HEK293 (cell line): ENCODE measurements around the gene TOMM6.
A peak's percentile ranks its signal among the peaks of the same experiment; 100 is the strongest.

Experiments used
- CTCF ChIA-PET: fragments of 350-600 bp; formaldehyde crosslinking; extraction: SDS; loops from one replicate; lab custom pipeline; 2021; ENCODE audit warnings: antibody characterized with exemption; lab: Yijun Ruan, JAX
- POLR2A ChIA-PET: fragments of 300-600 bp; formaldehyde crosslinking; extraction: SDS; loops from one replicate; lab custom pipeline; 2020; ENCODE audit warnings: antibody characterized with exemption, inconsistent platforms; lab: Yijun Ruan, JAX
- H3K27ac ChIP-seq: fragments of 200-500 bp; sonication (Bioruptor generic); 2 replicates; pipeline ENCODE4 v1.5.1; 2014; ENCODE audit warnings: low read depth, low read length, control low read depth, inconsistent platforms; ENCODE audit errors: extremely low read depth
- H3K36me3 ChIP-seq, 2 experiments: fragments of 200-500 bp in 1 of 2; sonication (Bioruptor generic) in 1 of 2; 1 replicate in 1 of 2; 2 replicates in 1 of 2; pipeline ENCODE4 v1.5.1; 2014 to 2017; ENCODE audit warnings: inconsistent platforms in 2 of 2, low read length in 2 of 2; ENCODE audit not compliant: control insufficient read depth in 2 of 2, insufficient read depth in 1 of 2
- H3K4me1 ChIP-seq: fragments of 200-500 bp; sonication (Bioruptor generic); 2 replicates; pipeline ENCODE4 v1.5.1; 2014; ENCODE audit warnings: mild to moderate bottlenecking, low read length, inconsistent platforms; ENCODE audit not compliant: control insufficient read depth, insufficient read depth
- H3K4me3 ChIP-seq: 2 replicates; pipeline ENCODE4 v1.5.1; 2011; ENCODE audit warnings: low read depth, mild to moderate bottlenecking, control low read depth, low read length, moderate library complexity
- H3K9me3 ChIP-seq: fragments of 200-500 bp; sonication (Bioruptor generic); 2 replicates; pipeline ENCODE4 v1.5.1; 2014; ENCODE audit warnings: low read depth, low read length, inconsistent platforms; ENCODE audit not compliant: control insufficient read depth, insufficient read depth
- BCL6B ChIP-seq: fragments of 450-650 bp; formaldehyde crosslinking; IDR thresholded peaks from 2 replicates; pipeline ENCODE4 v1.5.1; 2017; ENCODE audit warnings: missing biosample characterization, missing genetic modification characterization
- GLI4 ChIP-seq: fragments of 450-650 bp; formaldehyde crosslinking; IDR thresholded peaks from 2 replicates; pipeline ENCODE4 v1.5.1; 2016; ENCODE audit warnings: missing biosample characterization, missing genetic modification characterization
- PRDM1 ChIP-seq: fragments of 450-650 bp; formaldehyde crosslinking; IDR thresholded peaks from 2 replicates; pipeline ENCODE4; 2016; ENCODE audit warnings: missing biosample characterization, missing genetic modification characterization
- PRDM10 ChIP-seq: fragments of 450-650 bp; formaldehyde crosslinking; IDR thresholded peaks from 2 replicates; pipeline ENCODE4 v1.5.1; 2016; ENCODE audit warnings: missing biosample characterization, missing genetic modification characterization
- SP2 ChIP-seq: fragments of 450-650 bp; formaldehyde crosslinking; IDR thresholded peaks from 2 replicates; pipeline ENCODE4 v1.5.1; 2016; ENCODE audit warnings: missing biosample characterization, missing genetic modification characterization
- SP7 ChIP-seq: fragments of 450-650 bp; formaldehyde crosslinking; IDR thresholded peaks from 2 replicates; pipeline ENCODE4 v1.5.1; 2016; ENCODE audit warnings: missing biosample characterization, missing genetic modification characterization
- TSHZ1 ChIP-seq: fragments of 450-650 bp; formaldehyde crosslinking; IDR thresholded peaks from 2 replicates; pipeline ENCODE4 v1.5.1; 2016; ENCODE audit warnings: missing biosample characterization, missing genetic modification characterization, borderline replicate concordance
- ZBTB20 ChIP-seq: fragments of 450-650 bp; formaldehyde crosslinking; IDR thresholded peaks from 2 replicates; pipeline ENCODE4 v1.5.1; 2016; ENCODE audit warnings: missing biosample characterization, missing genetic modification characterization
- ZBTB48 ChIP-seq: fragments of 450-650 bp; formaldehyde crosslinking; IDR thresholded peaks from 2 replicates; pipeline ENCODE4 v1.5.1; 2016; ENCODE audit warnings: missing biosample characterization, missing genetic modification characterization
- ZFP69B ChIP-seq: fragments of 450-650 bp; formaldehyde crosslinking; IDR thresholded peaks from 2 replicates; pipeline ENCODE4 v1.5.1; 2016; ENCODE audit warnings: missing biosample characterization, missing genetic modification characterization
- ZNF121 ChIP-seq: fragments of 450-650 bp; formaldehyde crosslinking; IDR thresholded peaks from 2 replicates; pipeline ENCODE4 v1.5.1; 2016; ENCODE audit warnings: missing biosample characterization, missing genetic modification characterization
- ZNF37A ChIP-seq: fragments of 450-650 bp; IDR thresholded peaks from 2 replicates; pipeline ENCODE4 v1.5.1; 2018; ENCODE audit warnings: missing biosample characterization, missing genetic modification characterization
- ZNF692 ChIP-seq: fragments of 450-650 bp; formaldehyde crosslinking; IDR thresholded peaks from 2 replicates; pipeline ENCODE4 v1.5.1; 2016; ENCODE audit warnings: missing biosample characterization, missing genetic modification characterization
- ZNF747 ChIP-seq: fragments of 450-650 bp; formaldehyde crosslinking; IDR thresholded peaks from 2 replicates; pipeline ENCODE4 v1.5.1; 2016; ENCODE audit warnings: missing biosample characterization, missing genetic modification characterization

The TOMM6 gene

GRCh38 chr6:41767112-41767833 lies 20.2 kb upstream of the TOMM6 start (continued):
- TF ChIP-seq TSHZ1 (tag by site-specific recombination) (peak; percentile 92), SP7 (tag by site-specific recombination) (peak; percentile 100), ZNF747 (tag by site-specific recombination) (no peak), ZBTB48 (tag by site-specific recombination) (peak; percentile 87), ZNF121 (tag by site-specific recombination) (no peak; the same call in 1 of the 2 replicates), ZNF37A (tag by site-specific recombination) (no peak), GLI4 (tag by site-specific recombination) (no peak)

- peaks cover 0 to 31% of the 10 kb centered on the region in 2 experiments; a peak in 2 of 3 replicates for H3K36me3 ChIP-seq
- TF ChIP-seq SP2 (tag by site-specific recombination) (0 out of 2 replicates have a peak, but pooled peaks have one; percentile 7), PRDM10 (tag by site-specific recombination) (peak; percentile 26; the same call in 1 of the 2 replicates), ZNF692 (tag by site-specific recombination) (no peak), BCL6B (tag by site-specific recombination) (0 out of 2 replicates have a peak, but pooled peaks have one; percentile 27), PRDM1 (tag by site-specific recombination) (no peak; the same call in 1 of the 2 replicates), ZBTB20 (tag by site-specific recombination) (peak; percentile 31; the same call in 1 of the 2 replicates), ZFP69B (tag by site-specific recombination) (0 out of 2 replicates have a peak, but pooled peaks have one; percentile 8)
- no peak overlapping the region for H3K27ac ChIP-seq
- ChIA-PET POLR2A (interaction anchor here (0.9 to 2.5 kb wide), 3 partner anchors 17 to 35 kb away, joined by 3 to 11 read pairs (median 5); partner anchors contain the start of gene TOMM6), CTCF (interaction anchor here (0.5 to 3.5 kb wide), 9 partner anchors 9 to 498 kb away, joined by 3 to 19 read pairs (median 3); partner anchors contain the start of gene TOMM6)
- no peaks in the 10 kb centered on the region for H3K9me3 ChIP-seq
- no peak overlapping the region for H3K4me3 ChIP-seq
- H3K4me1 ChIP-seq: peaks cover 4% of the 10 kb centered on the region; the same call in 1 of the 2 replicates
Observed at GRCh38 chr6:41768545-41769308, 18.8 kb upstream of the TOMM6 start.
